NCI-H1092 treated with DMSO at 0.1 percent for 48 hours (cell line): ENCODE results near the gene TRAPPC12.

Source experiments
- DNase-seq: peaks from one replicate; lab custom pipeline; 2025; lab: John Stamatoyannopoulos, UW

Gene TRAPPC12

DNA sequence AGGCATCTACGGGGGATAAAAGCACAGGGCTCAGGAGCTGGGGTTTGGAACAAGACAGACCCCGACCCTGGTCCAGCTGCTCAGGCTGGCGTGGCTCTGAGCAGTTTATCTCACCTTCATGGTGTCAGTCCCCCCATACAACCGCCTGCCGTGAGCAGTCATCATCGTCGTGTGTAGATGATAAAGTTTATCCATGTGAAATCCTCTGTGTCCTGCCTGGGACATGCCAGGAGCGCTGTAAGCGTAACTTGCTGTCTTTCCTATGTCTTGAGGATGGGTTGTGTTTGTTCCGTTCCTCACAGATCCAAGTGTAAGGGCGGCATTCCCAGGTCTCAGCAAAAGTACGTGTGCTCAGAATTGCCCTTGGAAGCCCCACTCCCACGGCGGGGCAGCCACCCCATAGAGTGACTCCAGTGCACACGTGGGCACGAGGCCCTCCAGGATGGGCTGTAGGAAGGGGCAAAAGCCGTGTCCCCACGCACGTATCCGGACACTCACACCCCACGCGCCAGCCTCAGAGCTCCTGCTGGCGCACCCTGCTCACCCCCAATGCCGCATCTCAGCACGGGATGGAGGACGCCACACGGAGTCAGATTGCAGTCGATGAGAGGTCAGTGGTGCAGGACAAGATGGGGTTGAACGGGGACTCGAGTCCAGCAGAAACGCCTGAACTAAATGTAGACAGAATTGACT is 88.9 kb downstream of the TRAPPC12 start:
- DNase-seq = no peak

DNA sequence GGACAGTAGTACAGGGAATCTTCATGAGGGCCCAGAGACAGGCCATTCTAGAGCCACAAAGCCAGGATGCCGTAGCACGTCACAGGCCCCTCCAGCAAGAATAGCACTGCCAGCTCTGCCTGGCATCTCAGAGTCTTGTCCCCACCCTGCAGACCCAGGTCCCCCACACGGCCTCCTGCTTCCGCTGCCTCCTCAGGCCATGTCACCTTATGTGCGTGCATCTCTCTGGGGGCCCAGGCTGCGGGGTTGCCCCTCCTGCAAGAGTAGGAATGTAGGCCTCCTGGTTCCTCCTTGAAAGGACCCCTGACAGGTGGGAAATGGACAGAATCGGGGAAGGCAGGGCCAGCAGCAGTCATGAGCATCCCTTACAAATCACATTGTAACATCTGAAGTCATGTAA is 90.0 kb downstream of the TRAPPC12 start:
- DNase-seq = no peak

DNA sequence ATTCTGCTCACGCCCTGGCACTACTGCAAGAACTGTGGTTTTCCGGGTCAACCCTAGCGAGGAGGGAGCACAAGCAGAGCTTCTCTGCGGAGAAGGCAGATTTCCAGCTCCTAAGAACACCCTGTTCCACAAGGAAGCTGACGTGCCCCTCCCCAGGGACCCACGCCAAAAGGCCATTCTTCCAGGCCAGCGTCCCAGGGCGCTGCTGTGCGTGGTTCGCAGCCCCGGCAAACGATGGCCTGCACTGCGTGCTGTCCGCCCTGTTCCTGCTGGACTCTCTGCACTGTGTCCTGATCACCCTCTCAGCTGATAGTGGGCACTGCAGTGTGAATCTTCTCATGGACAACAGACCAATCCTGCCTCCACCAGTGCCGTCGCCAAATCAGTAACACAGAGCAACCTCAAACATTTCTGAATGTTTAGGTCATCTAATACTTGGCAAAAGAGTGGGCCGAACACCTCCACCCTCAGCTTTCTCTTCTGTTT is 90.7 kb downstream of the TRAPPC12 start:
- no peak for DNase-seq

- no peak for DNase-seq
These were observed 91.6 kb downstream of the TRAPPC12 start for GRCh38 chr2:3470856-3471737.

DNA sequence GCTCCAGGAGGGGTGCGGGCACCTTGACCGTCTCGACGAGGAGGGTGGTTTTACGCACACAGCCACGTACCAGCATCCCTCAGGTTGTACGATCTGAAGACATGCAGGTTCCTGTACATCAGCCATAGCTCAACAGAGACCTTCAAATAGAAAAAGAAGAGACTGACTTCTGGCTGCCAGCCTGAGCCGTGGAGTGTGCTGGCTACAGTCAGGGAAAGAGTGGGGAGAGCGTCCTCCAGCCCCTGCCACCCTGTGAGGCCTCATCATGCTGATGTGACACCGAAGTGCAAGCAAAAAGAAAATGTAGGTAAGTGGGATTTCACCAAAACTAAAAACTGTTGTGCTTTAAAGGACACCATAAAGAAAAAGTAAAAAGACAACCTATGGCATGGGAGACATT is 92.8 kb downstream of the TRAPPC12 start:
- no peak for DNase-seq

- no peak for DNase-seq
These were observed 93.5 kb downstream of the TRAPPC12 start for GRCh38 chr2:3472966-3473365.

DNA sequence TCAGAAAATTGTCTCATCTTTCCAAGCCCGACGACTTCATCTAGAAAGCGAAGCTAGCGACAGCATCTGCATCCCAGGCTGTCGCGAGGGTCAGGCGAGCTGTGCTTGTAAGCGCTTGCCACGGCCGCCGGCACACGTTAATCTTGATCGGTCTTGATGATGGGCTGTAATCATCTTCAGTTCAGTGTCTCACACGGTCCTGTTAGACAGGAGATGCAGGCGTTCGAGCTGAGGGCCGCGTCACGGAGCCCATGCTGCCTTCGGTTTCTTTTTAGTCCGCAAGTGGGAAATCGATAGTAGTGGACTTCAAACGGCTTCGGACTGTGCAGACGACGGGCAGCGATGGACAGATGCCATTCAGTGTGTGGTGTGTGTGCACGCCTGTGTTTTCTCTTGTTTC is 96.3 kb downstream of the TRAPPC12 start:
- no peak for DNase-seq

DNA sequence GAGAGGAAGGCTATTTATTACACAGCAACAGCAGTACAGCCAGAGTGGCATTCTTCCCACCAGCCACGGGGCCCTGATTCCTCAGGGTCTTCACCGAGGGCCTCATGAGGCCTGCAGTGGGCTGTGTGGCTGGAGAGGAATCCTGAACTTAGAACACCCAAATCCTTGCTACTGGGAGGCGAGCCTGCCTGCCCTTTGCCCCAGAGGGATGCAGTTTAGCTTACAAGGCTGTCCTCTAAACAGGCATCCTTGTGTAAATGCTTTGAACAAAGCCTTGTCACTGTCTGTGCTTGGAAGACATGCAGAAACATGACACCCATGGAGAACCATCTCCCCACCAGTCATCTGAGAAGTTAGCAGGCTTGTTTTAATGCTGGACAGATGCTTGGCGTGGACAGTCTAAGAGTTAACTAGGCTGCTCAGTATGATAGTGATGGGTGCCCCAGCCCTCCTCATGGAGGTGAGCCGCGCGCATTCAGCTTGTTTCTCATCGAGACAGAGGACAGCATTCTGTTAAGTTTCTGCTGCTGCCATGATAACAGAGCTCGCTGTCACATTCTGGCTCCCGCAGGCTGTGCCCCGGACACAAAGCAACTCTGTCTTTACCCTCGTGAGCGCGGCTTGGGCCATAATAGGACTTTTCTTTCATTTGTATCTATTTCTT is 97.0 kb downstream of the TRAPPC12 start:
- DNase-seq = no peak

GRCh38 chr2:3476985-3477327 is 97.5 kb downstream of the TRAPPC12 start:
- no peak for DNase-seq

GRCh38 chr2:3478846-3479385 is 99.4 kb downstream of the TRAPPC12 start:
- DNase-seq = no peak

- DNase-seq = no peak
These were observed 100.2 kb downstream of the TRAPPC12 start for GRCh38 chr2:3479430-3480320.

DNA sequence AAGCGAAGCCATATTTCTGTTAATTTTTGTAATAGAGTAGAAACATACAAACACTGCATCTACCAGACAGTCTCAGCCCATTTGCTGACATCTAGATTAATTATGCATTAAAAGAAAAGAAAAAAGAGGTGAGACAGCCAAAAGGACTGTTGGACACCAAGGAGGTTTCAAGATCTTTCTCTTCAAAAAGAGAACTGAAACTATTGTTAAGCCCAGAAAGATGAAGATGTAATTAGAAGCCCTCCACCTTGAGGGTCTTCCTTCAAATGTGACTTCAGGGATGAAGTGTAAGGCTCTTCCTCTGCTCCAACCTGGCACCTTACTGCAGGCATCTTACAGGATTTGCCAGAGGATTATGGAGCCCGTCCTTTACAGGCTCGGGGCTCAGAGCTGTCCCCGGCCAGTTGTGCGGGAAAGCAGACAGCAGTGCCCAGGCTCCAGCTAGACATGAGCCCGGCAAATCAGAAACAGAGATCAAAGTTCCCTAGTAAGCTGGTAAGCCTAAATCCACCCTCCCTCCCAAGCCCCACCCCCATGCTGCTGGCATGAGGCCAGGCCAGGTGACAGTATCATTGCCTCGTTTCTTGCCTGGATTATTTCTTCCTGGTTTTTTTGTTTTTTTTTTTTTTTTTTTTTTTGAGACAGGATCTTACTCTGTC is 101.0 kb downstream of the TRAPPC12 start:
- no peak for DNase-seq

GRCh38 chr2:3481011-3481400 is 101.5 kb downstream of the TRAPPC12 start:
- no peak for DNase-seq

- DNase-seq = no peak
These were observed 102.4 kb downstream of the TRAPPC12 start for GRCh38 chr2:3481736-3482362.

DNA sequence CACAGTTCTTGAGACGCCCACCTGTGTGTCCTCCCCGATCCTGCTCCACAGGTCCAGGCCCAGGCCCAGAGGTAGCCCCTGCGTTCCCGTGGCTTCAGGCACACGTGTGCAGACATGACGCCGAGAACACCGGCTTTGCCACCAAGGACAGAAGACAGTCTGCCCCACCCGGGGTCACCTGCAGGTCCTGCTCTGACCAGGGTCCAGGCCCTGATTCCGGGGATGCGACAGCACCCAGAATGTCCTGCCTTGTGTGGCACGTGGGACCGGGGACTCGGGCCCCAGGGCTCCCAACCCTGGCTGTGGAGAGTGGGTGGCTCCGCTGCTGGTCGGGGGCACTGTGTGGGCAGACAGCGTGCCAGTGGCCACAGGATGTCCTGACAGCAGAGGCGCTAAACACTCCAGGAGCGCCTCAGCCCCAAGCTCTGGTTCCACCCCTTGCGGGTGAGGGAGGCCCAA is 102.9 kb downstream of the TRAPPC12 start:
- DNase-seq = no peak

- DNase-seq = no peak
These were observed 103.9 kb downstream of the TRAPPC12 start for GRCh38 chr2:3483227-3483985.

GRCh38 chr2:3483986-3484960 is 104.8 kb downstream of the TRAPPC12 start:
- DNase-seq = no peak

GRCh38 chr2:3485166-3485565 is 105.7 kb downstream of the TRAPPC12 start:
- DNase-seq = no peak
